ENCODE data around the gene STK39.

- TF ChIP-seq POLR2A (IDR thresholded peaks at IDR 0.05), result no peak
- TF ChIP-seq CTCF (IDR thresholded peaks at IDR 0.05), result no peak
Observed at GRCh38 chr2:168039881-168040280, 207.5 kb downstream of the STK39 start.

All from heart left ventricle (tissue), 13 donors.